GM21529 (cell line): ENCODE results near the gene BSN.
A peak's percentile ranks its signal among the peaks of the same experiment; 100 is the strongest.
"Not testable (repeated sequence)": the region's sequence is repeated elsewhere in the genome, so short reads cannot be mapped to it uniquely, and the experiment has no call there.

Experiments
- ATAC-seq: cut with Tn5 transposase; IDR thresholded peaks from one replicate; pipeline ENCODE4 v1.9.1; 2021; ENCODE audit not compliant: unreplicated experiment

The BSN gene

DNA sequence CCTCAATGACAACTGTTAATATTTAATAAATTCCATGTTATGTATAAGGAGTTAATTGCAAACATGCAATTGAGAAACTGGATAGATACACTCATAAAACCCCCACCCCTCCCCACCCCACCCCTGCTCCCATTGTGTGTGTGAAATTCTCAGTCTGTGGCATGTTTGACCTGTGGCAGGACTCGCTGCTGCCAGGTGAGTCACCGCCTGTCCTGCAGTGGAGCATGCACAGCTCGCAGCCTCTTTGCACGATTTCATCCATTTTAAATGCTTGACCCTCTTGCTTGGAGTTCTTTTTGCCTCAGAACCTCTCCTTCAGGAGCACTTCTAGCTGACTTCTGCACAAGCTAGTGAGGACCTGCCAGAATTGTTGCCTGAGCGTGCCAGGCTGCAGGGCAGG lies 114.6 kb downstream of the BSN start:
- no peak for ATAC-seq

DNA sequence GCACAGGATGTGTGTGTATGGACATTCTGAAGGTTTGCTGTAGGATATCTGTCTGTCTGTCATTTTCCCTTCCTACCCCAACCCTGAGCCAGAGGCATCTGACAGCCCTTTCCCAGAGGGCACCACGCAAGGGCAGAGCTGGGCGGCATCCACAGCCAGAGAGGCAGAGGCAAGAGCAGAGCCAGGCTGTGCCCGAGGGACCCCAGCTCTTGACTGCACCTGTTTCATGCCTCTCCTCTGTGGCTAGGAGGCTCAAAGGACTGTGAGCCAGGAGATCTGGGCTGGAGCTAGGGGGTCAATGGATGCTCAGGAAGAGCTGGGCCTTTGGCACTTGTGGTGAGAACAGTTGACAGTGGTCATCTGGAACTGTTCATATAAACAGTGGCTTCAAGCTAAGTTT lies 115.1 kb downstream of the BSN start:
- ATAC-seq, result no peak

DNA sequence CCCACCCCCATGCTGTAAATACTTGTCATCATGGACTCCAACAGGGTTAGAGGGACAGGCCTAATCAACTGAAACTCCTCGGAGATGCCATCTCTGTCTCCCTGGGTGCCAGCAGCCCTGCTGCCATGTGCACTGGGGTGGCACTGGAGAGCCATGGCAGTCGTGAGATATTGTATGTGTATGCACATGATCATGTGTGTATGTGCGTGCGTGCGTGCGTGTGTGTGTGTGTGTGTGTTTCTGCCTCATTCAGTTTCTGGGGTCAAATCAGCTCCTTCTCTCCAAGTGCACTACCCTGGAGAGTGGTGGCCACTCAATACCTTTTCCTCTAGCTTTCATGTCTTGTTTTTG lies 116.6 kb downstream of the BSN start:
- no peak for ATAC-seq

DNA sequence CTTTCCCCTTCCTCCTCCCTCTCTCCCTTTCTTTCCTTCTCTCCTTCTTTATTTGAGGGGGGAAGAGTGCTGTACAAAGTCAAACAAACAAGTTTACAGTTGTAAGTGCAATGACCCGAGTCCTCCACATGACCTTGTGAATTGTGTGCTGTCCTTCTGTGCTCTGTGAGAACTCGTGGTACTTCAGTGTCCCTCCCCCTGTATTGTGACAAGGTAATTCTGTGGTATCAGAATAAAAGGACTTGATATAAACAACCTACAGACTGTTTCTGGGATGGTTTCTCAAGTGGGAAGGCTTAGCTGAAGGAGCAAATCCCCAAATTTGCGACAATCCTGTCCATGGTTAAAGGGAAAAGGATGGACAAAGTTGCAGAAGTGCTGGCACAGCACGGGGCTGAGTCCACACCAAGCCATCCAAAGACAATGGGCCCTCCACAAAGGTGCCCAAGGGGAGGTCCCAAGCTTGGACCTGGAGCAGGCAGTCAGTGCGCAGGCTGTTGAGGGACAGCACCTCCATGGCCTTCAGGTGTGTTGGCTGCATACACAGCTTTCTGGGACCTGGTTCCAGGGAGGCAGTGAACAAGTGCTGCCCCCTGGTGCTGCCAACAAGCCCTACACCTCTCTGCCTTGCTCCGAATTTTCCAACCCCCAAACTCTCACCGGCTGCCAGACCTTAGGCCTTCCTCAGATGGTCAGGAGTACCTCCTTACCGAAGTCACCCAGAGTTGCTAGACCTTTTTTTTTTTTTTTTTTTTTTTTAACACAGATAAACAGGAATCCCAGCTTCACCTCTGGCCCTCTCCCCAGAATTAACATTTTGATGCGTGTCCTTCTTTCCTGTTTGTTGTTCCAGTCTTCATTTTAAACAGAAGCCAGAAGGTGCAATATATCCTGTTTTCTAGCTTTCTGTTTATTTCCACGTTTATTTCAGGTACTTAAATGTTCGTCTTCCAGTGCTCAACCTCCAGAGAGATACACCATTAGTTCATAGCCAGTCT lies 117.3 kb downstream of the BSN start:
- ATAC-seq, result no peak

DNA sequence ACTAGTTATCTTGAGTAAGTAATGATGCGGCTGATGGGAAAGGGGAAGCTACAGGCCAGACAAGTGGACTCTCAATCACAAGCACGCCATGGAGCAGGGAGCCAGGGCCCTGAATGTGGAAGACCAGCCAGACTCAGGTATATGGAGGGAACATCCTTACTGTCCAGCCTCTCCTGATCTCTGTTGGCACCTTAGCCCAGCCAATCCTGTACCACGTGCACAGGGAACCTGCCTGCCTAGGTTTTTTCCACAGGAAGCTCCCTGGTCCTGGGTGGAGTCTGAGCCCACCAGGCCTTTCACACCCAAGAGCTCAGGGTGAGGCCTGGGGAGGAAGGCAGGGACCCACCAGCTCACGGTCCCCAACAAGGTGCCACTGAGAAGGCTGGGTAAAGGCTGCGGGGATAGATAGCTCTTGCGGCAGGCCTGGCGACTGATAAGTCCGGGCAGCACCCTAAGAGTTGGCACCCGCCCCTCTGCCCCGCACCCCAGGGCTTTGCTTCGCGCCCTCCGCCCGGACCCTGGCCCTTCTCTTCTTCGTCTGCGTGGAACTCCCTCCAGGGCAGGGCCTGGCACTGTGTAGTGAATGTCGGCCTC lies 118.9 kb downstream of the BSN start:
- ATAC-seq, result peak; percentile 4

DNA sequence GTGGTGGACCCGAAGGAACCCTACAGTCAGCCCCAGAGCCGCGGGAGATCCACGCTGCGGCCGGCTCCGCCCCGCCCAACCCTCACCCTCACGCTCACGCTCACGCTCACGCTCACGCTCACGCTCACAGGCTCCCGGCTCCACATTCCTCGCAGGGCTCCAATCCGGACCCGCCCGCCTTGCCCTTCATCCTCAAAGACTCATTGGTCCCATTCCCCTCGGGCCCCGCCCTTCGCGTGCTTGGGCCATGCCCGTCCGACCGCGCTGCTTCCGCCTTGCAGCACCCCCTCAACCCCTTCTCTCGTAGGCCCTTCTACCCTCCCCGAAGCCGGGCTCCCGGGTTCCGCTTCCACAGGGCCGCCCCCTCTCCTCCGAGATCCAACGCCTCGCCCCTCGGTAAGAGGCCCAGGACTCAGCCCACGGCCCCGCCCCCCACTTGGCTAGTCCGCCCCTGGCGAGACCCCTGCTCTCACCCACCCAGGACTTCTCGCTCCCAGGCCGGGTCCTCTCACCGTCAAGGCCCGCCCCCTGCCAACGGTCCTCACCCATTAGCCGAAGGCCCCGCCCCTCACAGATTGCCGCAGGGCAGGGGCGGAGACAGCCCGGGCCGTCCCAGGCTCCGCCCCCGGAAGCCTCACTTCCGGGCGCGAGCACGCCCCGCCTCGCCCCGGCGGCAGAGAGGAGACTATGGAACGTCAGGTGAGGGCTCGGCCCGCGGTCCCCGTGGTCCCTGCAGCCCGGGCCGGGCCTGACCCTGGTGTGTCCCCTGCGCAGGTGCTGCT lies 119.6 kb downstream of the BSN start, which contains the start of gene APEH:
Gene APEH (plus strand): TSS at position 637 of the 782 bp plus-strand sequence. CDS start 51 bp downstream, at position 688.
- peak; percentile 82 for ATAC-seq

DNA sequence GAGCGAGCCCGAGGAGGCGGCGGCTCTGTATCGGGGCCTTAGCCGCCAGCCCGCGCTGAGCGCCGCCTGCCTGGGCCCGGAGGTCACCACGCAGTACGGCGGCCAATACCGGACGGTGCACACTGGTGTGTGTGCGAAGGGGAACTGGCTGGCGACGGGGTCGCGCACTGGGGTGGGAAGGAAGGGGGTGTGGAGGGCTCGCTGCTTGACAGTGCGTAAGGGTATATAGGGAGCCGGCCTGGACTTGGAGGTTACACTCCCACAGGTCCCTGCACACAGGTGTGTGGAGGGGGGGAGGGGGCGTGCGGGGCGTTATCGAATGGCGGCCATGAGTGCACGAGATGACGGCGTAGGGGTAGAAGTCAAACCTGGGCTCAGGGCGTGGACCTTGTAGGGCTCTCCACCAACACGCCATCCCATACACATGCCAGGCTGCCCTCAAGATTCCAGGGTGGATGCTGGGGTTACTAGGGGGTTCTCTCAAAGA lies 120.3 kb downstream of the BSN start:
- peak; percentile 17 for ATAC-seq

DNA sequence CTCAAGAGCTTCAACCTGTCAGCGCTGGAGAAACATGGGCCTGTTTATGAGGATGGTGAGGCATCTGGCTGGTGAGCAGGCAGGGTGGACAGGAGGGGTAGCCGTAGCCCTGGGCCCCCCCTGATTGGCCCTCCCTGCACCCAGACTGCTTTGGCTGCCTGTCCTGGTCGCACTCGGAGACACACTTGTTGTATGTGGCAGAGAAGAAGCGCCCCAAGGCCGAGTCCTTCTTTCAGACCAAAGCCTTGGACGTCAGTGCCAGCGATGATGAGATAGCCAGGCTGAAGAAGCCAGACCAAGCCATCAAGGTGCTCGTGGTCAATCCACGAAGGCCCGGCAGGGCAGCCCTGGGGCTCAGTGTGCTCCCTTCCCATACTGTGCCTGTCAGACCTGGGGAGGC lies 121.6 kb downstream of the BSN start:
- no peak for ATAC-seq

DNA sequence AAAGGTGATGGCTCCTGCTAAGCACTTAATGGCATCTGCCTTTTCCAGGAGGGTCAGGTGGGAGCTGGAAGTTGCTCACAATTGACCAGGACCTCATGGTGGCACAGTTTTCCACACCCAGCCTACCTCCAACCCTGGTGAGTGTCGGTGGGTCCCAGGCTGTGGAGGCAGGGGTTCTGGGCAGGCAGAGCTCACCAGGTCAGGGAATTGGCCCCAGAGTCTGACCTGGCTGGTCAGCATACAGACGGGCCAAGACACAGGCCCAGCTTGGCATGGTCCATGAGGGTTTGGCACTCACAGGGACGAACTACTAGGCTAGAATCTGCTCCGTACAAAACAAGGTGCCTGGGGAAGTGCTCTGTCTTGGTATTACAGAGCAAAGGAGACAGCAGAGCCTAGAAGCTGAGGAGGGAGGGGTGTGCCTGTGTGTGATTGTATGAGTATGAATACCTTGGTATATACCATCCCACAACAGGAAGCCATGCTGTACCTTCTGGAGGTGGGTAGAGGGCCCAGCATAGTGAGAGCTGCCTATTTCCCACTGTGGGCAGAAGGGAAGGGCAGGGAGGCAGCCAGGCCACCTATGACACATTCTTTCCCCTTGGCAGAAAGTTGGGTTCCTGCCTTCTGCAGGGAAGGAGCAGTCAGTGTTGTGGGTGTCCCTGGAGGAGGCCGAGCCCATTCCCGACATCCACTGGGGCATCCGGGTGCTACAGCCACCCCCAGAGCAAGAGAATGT lies 126.4 kb downstream of the BSN start:
- ATAC-seq, result no peak

DNA sequence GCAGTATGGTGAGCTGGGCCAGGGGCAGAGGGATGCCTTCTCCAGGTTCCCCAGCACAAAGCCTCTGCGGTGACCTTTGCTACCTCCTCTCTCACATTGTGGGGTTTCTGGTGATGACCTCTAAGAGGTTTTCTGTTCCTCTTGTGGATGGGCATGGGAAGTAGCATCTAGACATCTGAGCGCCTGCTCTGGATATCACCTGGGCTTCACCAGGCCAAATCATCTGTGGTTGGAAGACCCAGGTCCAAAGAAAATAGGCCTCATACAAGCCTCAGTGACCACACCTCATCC lies 126.9 kb downstream of the BSN start:
- no peak for ATAC-seq

DNA sequence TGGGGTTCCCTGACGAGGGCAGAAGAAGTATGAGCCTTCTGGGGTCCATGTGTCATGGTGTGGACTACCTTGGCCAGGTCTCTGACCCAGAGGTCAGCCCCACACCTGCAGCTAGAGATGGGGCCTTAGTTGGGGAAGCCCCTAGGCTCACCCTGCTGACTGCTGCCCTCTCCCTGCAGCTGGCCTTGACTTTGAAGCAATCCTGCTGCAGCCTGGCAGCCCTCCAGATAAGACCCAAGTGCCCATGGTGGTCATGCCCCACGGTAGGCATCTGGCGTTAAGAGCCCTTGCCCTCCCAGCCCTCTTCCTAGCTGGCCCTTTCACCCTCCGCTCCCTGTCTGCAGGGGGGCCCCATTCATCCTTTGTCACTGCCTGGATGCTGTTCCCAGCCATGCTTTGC lies 127.3 kb downstream of the BSN start:
- ATAC-seq, result no peak

DNA sequence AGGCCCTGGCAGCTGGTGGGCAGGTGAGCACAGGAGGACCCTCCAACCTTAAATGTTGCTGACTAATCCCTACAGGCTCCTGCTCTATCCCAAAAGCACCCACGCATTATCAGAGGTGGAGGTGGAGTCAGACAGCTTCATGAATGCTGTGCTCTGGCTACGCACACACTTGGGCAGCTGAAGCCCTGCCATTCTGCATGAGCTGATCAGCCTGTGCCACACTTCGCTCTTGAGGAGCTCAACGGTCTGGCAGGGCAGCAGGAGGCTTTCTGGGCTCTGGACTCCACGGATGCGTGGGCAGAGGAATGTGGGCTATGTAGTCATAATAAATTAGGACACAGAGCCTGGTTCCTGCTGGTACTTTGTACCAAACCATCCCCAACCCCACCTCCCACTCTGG lies 128.9 kb downstream of the BSN start:
- ATAC-seq, result no peak

DNA sequence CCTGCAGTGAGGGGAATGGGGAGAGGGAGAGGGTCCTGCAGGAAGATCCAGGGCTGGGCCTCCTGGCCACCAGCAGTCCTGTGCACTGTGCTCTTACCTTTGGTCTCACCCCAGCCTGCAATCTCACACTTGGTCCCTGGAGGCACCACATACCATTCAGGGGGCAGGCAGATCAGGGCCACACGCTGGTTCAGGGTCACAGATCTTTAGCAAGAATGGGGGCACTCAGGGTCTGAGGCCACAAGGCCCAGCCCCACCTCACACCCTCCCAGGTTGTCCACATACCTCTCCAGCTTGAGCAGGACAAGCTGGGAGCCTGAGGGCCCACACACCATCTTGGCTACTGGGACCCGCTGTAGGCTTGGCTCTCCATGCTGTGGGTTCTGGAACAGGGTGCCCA lies 130.2 kb downstream of the BSN start:
- not testable (repeated sequence) for ATAC-seq

DNA sequence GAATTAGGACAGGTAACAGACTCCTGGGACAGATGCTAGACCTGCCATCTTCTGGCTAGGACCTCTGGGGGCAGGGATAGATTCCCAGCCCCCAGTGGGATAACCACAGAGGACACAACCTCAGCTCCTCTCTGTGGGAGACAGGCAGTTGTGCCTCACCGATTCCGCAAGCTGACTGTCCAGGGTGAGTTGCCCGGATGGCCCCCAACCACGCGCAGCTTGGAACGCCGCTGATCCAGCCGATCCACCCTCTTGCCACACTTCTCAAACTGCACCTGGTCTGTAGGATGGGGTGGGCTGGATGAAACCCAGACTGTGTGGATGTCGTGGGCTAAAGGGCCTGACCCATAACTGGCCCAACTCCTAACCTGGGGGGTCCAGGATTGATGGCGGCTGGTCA lies 130.8 kb downstream of the BSN start:
- not testable (repeated sequence) for ATAC-seq

DNA sequence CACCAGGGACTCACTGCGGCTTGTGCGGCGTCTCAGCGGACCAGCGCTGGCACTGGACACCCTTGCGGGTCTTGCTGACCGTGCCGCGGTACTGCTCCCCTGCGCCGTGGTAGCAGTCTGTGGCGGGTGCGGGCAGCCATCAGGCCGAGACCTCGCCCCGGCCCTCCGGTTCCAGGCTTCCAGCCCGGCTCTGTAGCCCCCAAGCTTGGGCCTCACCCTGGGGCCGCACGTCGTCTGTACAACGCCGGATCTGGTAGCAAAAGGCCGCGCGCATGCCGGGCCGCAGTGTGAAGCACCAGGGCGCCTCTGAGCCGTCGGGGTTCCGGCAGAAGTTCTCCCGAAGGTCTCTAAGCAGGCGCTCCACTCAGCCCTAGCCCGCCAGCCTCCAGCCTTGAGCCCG lies 131.6 kb downstream of the BSN start:
- ATAC-seq, result not testable (repeated sequence)

DNA sequence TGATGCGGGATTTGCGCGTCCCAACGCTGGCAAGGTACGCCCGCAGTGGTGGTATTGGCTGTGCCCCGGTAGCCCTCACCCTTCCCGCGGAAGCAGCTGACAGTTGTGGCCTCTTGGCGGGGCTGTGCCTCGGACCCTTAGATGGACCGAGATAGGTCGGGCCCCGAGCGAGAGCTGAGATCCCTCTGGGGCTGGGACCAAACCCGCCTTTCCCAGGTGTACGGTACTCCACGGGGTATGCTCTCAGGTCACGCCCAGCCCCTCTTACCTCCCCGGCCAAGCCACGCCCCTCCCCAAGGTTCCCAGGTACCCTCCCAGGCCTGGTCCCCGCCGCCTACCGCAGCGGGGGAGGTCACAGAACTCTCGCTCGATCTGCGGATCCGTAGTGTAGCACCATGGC lies 132.1 kb downstream of the BSN start:
- not testable (repeated sequence) for ATAC-seq

DNA sequence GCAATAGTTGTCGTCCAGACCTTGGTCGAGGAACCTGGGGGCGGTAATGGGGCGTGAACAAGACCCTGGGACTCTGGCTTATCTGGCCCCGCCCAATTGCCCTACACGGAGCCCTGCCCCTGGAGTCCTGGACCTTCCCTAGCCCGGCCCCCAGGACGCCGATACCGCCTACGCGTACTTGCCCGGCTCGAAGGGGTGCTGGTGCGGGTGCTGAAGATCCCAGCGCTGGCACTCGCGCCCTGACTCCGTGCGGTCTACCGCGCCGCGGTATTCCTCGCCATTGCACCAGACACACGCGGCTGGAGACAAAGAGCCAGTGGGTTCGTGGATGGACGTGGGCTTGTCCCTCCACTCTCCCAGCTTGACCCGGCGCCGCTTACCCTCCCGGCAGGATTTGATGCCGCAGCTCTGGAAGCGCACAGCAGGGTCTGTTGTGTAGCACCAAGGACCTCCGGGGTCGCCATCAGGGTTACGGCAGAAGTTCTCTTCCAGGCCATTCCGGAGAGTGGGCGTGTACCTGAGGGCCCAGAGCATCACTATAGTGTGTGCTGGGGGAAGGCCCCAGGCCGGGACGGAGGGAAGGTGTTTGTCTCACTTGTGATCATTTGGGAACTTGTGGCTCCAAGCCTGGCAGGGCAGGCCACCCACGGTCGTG lies 132.6 kb downstream of the BSN start:
- ATAC-seq, result not testable (repeated sequence)

DNA sequence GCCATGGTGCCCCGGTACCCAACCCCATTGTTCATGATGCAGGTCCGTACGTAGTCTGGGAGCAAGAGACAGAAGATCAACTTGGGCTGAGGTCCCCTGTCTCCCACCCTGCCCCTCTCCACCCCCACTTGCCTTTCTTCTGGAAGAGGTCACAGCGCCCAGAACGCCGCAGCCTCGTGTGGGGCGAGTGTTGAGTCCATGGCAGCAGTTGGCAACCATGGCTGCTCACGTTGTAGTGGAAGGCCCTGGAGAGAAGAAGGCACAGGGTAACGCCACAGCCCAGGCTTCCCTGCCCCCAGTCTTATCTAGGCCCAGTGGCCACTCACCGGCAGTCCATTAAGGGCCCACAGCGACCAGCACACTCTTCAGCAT lies 133.1 kb downstream of the BSN start:
- not testable (repeated sequence) for ATAC-seq

DNA sequence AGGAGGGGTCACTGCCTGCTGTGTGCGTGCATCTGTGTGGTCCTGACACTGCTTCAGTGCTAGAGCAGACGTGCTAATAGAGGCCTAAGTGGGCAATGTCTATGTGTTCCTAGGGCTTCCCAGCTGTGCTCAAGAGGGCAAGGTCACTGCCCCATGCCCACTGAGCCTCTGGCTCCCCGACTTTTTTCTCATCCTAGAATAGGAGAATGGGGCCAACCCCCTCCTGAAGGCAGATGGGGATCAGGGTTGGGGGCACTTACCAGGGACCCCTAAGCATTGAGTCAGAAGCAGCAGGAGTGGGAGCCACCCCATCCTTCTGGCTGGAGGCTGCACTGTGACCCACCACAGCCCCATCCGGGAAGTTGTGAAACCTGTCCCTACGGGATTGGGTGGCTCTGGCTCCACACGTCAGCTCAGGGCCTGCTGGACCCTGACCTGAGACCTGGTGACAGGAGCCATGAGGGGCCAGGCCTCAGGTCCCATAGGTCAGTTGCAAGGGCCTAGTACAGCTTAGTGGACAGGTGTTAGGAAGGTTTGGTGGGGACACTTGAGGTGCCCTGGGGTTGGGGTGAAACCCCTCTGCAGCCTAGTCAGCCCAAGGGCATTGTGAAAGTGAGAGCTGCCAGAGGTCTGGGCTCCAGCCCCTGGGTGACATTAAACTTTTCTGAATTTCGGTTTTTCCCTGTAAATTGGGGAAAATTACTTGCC lies 134.2 kb downstream of the BSN start:
- not testable (repeated sequence) for ATAC-seq
